Osteocyte (in vitro differentiated cells): ENCODE results near the gene ITPR2. TPM values are rescaled to one million over a fixed set of nuclear protein-coding genes. Genes with fewer than 3 reads are reported as not detected.
"Not testable (repeated sequence)": the region's sequence is repeated elsewhere in the genome, so short reads cannot be mapped to it uniquely, and the experiment has no call there.

ENCODE experiments used
- DNase-seq: peaks from one replicate; pipeline ENCODE4 v3.0.0; 2021; ENCODE audit warnings: mixed read lengths; ENCODE audit not compliant: unreplicated experiment; ENCODE audit errors: extremely low spot score
- H3K27ac Mint-ChIP-seq: one replicate; pipeline ENCODE4 v1.8.0; 2021; ENCODE audit warnings: mild to moderate bottlenecking, mixed read lengths; ENCODE audit not compliant: unreplicated experiment
- H3K27me3 Mint-ChIP-seq: one replicate; pipeline ENCODE4 v1.8.0; 2021; ENCODE audit warnings: mixed read lengths; ENCODE audit not compliant: unreplicated experiment
- H3K36me3 Mint-ChIP-seq: one replicate; pipeline ENCODE4 v1.8.0; 2021; ENCODE audit warnings: mixed read lengths; ENCODE audit not compliant: unreplicated experiment
- H3K4me1 Mint-ChIP-seq: one replicate; pipeline ENCODE4 v1.8.0; 2021; ENCODE audit warnings: mixed read lengths; ENCODE audit not compliant: unreplicated experiment
- H3K4me3 Mint-ChIP-seq: one replicate; pipeline ENCODE4 v1.8.0; 2021; ENCODE audit warnings: mild to moderate bottlenecking, moderate library complexity, mixed read lengths; ENCODE audit not compliant: unreplicated experiment
- H3K9me3 Mint-ChIP-seq: one replicate; pipeline ENCODE4 v1.8.0; 2021; ENCODE audit warnings: mixed read lengths; ENCODE audit not compliant: unreplicated experiment
- total RNA-seq: library from RNA; stranded (reverse); gene quantifications from 2 replicates; pipeline ENCODE4 v1.2.1, GENCODE V29; 2021
- TF ChIP-seq, protein P1 (sequence below): fragments of 200-600 bp; sonication (generic); IDR thresholded peaks from 2 replicates; pipeline ENCODE4 v1.5.0; 2021; ENCODE audit warnings: antibody characterized with exemption, mild to moderate bottlenecking, moderate library complexity

Gene ITPR2
- total RNA-seq, 1 donor from 2014 or later, result 22.1 TPM

DNA sequence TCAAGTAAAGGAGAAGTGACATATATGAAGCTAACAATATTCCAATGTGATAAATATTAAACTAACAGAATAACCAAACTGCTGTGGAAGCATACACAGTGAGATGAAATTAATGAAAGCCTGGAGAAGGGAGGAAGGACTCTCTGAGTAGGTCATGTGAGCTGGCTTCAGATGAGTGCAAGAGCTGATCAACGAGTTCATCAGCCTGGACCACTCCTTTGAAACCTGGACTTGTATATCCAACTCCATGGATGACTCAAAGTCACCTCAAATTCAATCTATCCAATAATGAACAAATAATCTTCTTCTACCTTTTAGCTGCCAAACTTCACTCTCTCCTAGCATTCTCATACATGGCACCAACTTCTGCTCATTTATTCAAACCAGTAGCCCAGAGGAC is 391.6 kb downstream of the ITPR2 start:
- TF ChIP-seq, protein P1, sequence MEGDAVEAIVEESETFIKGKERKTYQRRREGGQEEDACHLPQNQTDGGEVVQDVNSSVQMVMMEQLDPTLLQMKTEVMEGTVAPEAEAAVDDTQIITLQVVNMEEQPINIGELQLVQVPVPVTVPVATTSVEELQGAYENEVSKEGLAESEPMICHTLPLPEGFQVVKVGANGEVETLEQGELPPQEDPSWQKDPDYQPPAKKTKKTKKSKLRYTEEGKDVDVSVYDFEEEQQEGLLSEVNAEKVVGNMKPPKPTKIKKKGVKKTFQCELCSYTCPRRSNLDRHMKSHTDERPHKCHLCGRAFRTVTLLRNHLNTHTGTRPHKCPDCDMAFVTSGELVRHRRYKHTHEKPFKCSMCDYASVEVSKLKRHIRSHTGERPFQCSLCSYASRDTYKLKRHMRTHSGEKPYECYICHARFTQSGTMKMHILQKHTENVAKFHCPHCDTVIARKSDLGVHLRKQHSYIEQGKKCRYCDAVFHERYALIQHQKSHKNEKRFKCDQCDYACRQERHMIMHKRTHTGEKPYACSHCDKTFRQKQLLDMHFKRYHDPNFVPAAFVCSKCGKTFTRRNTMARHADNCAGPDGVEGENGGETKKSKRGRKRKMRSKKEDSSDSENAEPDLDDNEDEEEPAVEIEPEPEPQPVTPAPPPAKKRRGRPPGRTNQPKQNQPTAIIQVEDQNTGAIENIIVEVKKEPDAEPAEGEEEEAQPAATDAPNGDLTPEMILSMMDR, result no peak
- Mint-ChIP-seq H3K36me3 (peaks cover 9% of the 10 kb centered on the region), H3K9me3 (no peaks in the 10 kb centered on the region), H3K27me3 (no peaks in the 10 kb centered on the region), H3K4me1 (no peaks in the 10 kb centered on the region), H3K4me3 (no peak overlapping the region), H3K27ac (no peak overlapping the region)
- DNase-seq, result no peak

DNA sequence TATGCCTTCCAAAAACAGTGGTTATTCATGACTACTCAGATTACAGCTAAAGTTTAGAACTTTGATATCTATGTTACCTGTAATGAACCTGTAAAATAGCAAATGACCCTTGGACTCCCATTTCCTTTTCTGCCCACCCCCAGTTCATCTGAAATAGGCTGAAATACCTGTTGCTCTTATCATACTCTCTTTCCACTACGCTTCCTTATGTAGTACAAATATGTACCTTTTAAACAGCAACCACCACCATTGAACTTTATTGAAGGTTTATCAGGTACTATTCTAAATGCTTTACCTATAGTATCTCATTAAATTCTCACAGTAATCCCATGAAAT is 398.0 kb downstream of the ITPR2 start:
- no peaks in the 10 kb centered on the region for H3K4me1 Mint-ChIP-seq
- DNase-seq, result no peak
- no peak overlapping the region for H3K4me3 Mint-ChIP-seq
- no peaks in the 10 kb centered on the region for H3K9me3 Mint-ChIP-seq
- no peaks in the 10 kb centered on the region for H3K27me3 Mint-ChIP-seq
- H3K27ac Mint-ChIP-seq, result no peak overlapping the region
- TF ChIP-seq, protein P1, result no peak
- H3K36me3 Mint-ChIP-seq, result no peaks in the 10 kb centered on the region

DNA sequence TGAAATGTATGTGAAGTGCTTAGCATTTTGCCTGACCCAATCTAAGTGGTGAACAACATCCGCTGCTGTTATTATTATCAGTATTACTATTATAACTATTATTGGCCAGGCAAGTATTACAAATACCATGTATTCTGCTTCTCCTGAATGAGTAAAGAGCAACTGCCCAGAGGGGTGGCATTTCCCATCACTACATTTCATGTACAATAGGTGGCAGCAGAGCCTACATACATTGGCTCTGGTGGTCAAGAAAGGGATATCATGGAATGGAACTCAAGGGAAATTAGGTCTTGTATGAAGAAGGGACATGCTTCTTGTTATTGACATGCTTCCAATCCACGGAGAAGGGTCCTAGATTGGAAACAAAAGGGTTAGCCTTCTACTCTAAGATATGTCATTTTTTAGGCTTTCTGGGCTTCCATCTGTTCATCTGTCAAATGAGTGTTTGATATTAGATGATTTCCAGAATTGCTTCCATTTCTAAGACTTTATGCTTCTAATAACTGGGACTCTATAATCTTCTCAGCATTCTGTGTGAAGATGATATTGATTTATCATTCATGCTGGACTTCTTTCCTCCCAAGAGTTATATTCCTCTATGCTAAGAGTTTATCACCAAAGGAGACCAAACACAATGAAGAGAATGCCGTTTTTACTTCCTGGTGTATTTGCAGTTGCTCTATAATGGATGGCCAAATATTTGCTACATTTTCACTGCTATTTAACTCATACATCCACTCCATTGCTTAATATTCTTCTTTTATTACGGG is 398.5 kb downstream of the ITPR2 start:
- no peaks in the 10 kb centered on the region for H3K27me3 Mint-ChIP-seq
- no peak overlapping the region for H3K4me3 Mint-ChIP-seq
- DNase-seq, result no peak
- TF ChIP-seq, protein P1, result peak; percentile 70
- no peak overlapping the region for H3K27ac Mint-ChIP-seq
- H3K4me1 Mint-ChIP-seq, result no peaks in the 10 kb centered on the region
- no peaks in the 10 kb centered on the region for H3K9me3 Mint-ChIP-seq
- no peaks in the 10 kb centered on the region for H3K36me3 Mint-ChIP-seq

DNA sequence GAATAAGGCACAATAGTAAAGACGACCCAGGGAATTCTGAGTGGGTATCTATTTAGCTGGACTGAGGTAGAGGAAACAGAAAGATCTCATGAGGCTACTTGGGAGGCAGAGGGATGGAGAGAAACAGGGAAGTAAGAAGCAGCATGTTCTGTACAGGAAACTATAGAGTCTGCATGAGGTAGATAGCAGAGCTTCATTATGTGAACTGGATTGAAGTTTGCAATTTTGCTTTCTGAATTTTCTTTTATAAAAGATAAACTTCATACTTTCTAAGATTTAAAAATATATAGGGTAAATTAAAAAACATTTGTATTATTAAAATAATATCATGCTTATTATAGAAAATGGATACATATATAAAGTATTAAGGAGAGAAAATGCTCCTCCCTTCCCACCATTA is 399.3 kb downstream of the ITPR2 start:
- H3K9me3 Mint-ChIP-seq, H3K4me3 Mint-ChIP-seq, H3K36me3 Mint-ChIP-seq, H3K27ac Mint-ChIP-seq, DNase-seq, H3K4me1 Mint-ChIP-seq, H3K27me3 Mint-ChIP-seq: not testable (repeated sequence)

DNA sequence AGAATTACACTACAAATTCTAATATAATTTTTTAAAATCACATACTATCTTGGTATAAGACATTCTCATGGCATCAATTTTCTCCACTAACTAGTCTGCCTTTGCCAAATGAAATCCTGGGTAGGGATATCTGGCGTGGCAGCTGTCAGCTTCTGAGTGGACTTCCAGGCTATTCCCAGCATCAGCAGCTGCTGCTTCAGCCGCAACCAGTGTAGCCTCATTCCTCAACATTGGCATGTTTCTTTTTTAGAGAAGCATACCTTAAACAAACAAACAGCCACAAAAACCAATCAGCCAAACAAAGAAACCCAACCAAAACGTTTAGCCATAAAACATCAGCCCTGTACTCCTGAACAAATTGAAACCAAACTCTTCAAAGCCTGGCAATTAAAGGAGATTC is 401.8 kb downstream of the ITPR2 start:
- no peaks in the 10 kb centered on the region for H3K9me3 Mint-ChIP-seq

DNA sequence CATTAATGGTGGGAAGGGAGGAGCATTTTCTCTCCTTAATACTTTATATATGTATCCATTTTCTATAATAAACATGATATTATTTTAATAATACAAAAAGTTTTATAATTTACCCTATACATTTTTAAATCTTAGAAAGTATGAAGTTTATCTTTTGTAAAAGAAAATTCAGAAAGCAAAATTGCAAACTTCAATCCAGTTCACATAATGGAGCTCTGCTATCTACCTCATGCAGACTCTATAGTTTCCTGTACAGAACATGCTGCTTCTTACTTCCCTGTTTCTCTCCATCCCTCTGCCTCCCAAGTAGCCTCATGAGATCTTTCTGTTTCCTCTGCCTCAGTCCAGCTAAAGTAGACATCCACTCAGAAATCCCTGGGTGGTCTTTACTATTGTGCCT is 402.4 kb downstream of the ITPR2 start:
- H3K4me3 Mint-ChIP-seq, H3K9me3 Mint-ChIP-seq, H3K4me1 Mint-ChIP-seq, DNase-seq, H3K27ac Mint-ChIP-seq, H3K27me3 Mint-ChIP-seq, H3K36me3 Mint-ChIP-seq: not testable (repeated sequence)

More for the DNA sequence above, 401.8 kb downstream of the ITPR2 start:
- H3K4me1 Mint-ChIP-seq, result no peaks in the 10 kb centered on the region
- TF ChIP-seq, protein P1, result no peak
- no peak overlapping the region for H3K27ac Mint-ChIP-seq
- H3K36me3 Mint-ChIP-seq, result no peaks in the 10 kb centered on the region
- no peaks in the 10 kb centered on the region for H3K27me3 Mint-ChIP-seq
- no peak for DNase-seq
- H3K4me3 Mint-ChIP-seq, result no peak overlapping the region
